GM21360 (cell line): ENCODE results near the gene HSD3B1.
"Not testable (repeated sequence)": the region's sequence is repeated elsewhere in the genome, so short reads cannot be mapped to it uniquely, and the experiment has no call there.

ENCODE experiments used
- ATAC-seq: cut with Tn5 transposase; IDR thresholded peaks from one replicate; pipeline ENCODE4 v1.9.1; 2021; ENCODE audit warnings: mild to moderate bottlenecking, moderate library complexity; ENCODE audit not compliant: unreplicated experiment

The HSD3B1 gene

GRCh38 chr1:119489201-119489600 lies 17.8 kb upstream of the HSD3B1 start:
- no peak for ATAC-seq

GRCh38 chr1:119490925-119491324 lies 16.1 kb upstream of the HSD3B1 start:
- ATAC-seq = no peak

GRCh38 chr1:119492763-119493162 lies 14.2 kb upstream of the HSD3B1 start:
- no peak for ATAC-seq

GRCh38 chr1:119504831-119505230 lies 2.2 kb upstream of the HSD3B1 start:
- ATAC-seq = no peak

GRCh38 chr1:119510046-119510445 lies 3.0 kb downstream of the HSD3B1 start:
- ATAC-seq = no peak

- no peak for ATAC-seq
Observed at GRCh38 chr1:119515221-119515620, 8.2 kb downstream of the HSD3B1 start.

GRCh38 chr1:119516247-119516646 lies 9.2 kb downstream of the HSD3B1 start:
- no peak for ATAC-seq

- ATAC-seq = no peak
Observed at GRCh38 chr1:119516680-119517079, 9.7 kb downstream of the HSD3B1 start.

GRCh38 chr1:119517667-119518066 lies 10.7 kb downstream of the HSD3B1 start:
- not testable (repeated sequence) for ATAC-seq

GRCh38 chr1:119531606-119532323 lies 24.8 kb downstream of the HSD3B1 start:
- ATAC-seq = no peak

- no peak for ATAC-seq
Observed at GRCh38 chr1:119532324-119532910, 25.4 kb downstream of the HSD3B1 start.

- ATAC-seq = no peak
Observed at GRCh38 chr1:119535381-119535780, 28.4 kb downstream of the HSD3B1 start.

GRCh38 chr1:119537966-119538365 lies 31.0 kb downstream of the HSD3B1 start:
- no peak for ATAC-seq

GRCh38 chr1:119539636-119540035 lies 32.6 kb downstream of the HSD3B1 start:
- ATAC-seq = no peak

- no peak for ATAC-seq
Observed at GRCh38 chr1:119541389-119541788, 34.4 kb downstream of the HSD3B1 start.

GRCh38 chr1:119542492-119542946 lies 35.5 kb downstream of the HSD3B1 start:
- no peak for ATAC-seq

- no peak for ATAC-seq
Observed at GRCh38 chr1:119544165-119544762, 37.3 kb downstream of the HSD3B1 start.

- ATAC-seq = no peak
Observed at GRCh38 chr1:119546641-119547040, 39.6 kb downstream of the HSD3B1 start.

GRCh38 chr1:119547306-119547705 lies 40.3 kb downstream of the HSD3B1 start:
- no peak for ATAC-seq

- no peak for ATAC-seq
Observed at GRCh38 chr1:119547805-119548204, 40.8 kb downstream of the HSD3B1 start.

GRCh38 chr1:119549719-119550132 lies 42.7 kb downstream of the HSD3B1 start:
- peak; percentile 76 for ATAC-seq

- ATAC-seq = no peak
Observed at GRCh38 chr1:119550381-119550780, 43.4 kb downstream of the HSD3B1 start.
